ENCODE measurements around the gene GRIK3.

DNA sequence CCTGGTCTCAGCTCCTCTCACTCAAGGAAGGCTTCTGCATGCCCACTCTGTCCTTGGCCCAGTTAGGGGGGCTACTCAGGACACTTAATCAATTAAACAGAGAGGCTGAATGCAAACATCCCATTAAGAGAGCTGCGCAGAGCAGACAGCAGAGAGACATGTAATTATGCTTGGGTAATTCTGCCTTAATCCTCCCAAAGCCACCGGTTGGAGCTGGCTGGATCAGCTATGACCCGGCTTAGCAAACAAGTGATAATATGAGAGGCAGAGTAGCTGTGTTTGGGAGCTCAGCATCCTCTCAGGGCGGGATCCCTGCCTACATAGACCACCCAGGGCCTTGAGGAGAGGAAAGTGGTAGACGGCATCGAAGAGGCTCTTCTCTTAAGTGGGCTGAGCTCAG is 183.2 kb downstream of the GRIK3 start:
- TF ChIP-seq, protein P1, sequence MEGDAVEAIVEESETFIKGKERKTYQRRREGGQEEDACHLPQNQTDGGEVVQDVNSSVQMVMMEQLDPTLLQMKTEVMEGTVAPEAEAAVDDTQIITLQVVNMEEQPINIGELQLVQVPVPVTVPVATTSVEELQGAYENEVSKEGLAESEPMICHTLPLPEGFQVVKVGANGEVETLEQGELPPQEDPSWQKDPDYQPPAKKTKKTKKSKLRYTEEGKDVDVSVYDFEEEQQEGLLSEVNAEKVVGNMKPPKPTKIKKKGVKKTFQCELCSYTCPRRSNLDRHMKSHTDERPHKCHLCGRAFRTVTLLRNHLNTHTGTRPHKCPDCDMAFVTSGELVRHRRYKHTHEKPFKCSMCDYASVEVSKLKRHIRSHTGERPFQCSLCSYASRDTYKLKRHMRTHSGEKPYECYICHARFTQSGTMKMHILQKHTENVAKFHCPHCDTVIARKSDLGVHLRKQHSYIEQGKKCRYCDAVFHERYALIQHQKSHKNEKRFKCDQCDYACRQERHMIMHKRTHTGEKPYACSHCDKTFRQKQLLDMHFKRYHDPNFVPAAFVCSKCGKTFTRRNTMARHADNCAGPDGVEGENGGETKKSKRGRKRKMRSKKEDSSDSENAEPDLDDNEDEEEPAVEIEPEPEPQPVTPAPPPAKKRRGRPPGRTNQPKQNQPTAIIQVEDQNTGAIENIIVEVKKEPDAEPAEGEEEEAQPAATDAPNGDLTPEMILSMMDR (IDR thresholded peaks at IDR 0.05) = no peak
- TF ChIP-seq POLR2AphosphoS5 (IDR thresholded peaks at IDR 0.05) = no peak
- no peak for TF ChIP-seq EP300 (IDR thresholded peaks at IDR 0.05; ENCODE audit: low read depth)
